GM12878 (cell line): ENCODE data around the gene TRIP12. TPM values are rescaled to one million over a fixed set of nuclear protein-coding genes. Genes with fewer than 3 reads are reported as not detected.
"Not testable (repeated sequence)": the region's sequence is repeated elsewhere in the genome, so short reads cannot be mapped to it uniquely, and the experiment has no call there.

ENCODE experiments used
- ATAC-seq: fragments of 200-7000 bp; cut with Tn5 transposase; 3 replicates; pipeline ENCODE4 v1.9.1; 2020; ENCODE audit warnings: mild to moderate bottlenecking, moderate library complexity
- BruUV-seq: library from RNA; stranded (reverse); fragments of 400-500 nt; replicated peaks from 2 replicates; lab custom pipeline; 2021; lab: Mats Ljungman, UMichigan
- CTCF ChIA-PET: fragments of 300-600 bp; sonication (Branson Sonifier 250); formaldehyde crosslinking; extraction: SDS; loops from one replicate; lab custom pipeline; 2021; ENCODE audit warnings: inconsistent platforms; lab: Yijun Ruan, JAX
- POLR2A ChIA-PET: fragments of 350-600 bp; formaldehyde crosslinking; extraction: SDS; loops from one replicate; lab custom pipeline; 2021; ENCODE audit warnings: inconsistent platforms; lab: Charles Lee
- RAD21 ChIA-PET: fragments of 300-600 bp; sonication (Branson Sonifier 250); formaldehyde crosslinking; loops from one replicate; lab custom pipeline; 2023; ENCODE audit warnings: antibody characterized with exemption; ENCODE audit not compliant: unreplicated experiment; lab: Charles Lee
- SMC1A ChIA-PET: fragments of 300-600 bp; sonication (Branson Sonifier 250); formaldehyde crosslinking; loops from one replicate; lab custom pipeline; 2023; ENCODE audit not compliant: unreplicated experiment, uncharacterized antibody; lab: Charles Lee
- DNase-seq: peaks from one replicate; pipeline ENCODE4 v3.0.0-alpha.2; 2011; ENCODE audit warnings: low read depth, low spot score
- FAIRE-seq: peaks from 3 replicates; lab custom pipeline; 2011; peaks lifted over from hg19 to GRCh38; lab: Jason Lieb, UNC
- H2AFZ ChIP-seq: 2 replicates; pipeline ENCODE4 v1.6.0; 2011; ENCODE audit warnings: low read depth, low read length, control low read depth; ENCODE audit not compliant: control insufficient read depth
- H3K27ac ChIP-seq: 2 replicates; pipeline ENCODE4 v1.5.1; 2011; ENCODE audit warnings: control low read depth; ENCODE audit not compliant: control insufficient read depth, insufficient read depth
- H3K27me3 ChIP-seq, 2 experiments: replicated peaks in 1 of 2; 2 replicates each; pipeline versions ENCODE4 v1.6.0 to v1.6.1; 2011; ENCODE audit warnings: low read length in 1 of 2; ENCODE audit not compliant: control insufficient read depth in 2 of 2, insufficient read depth in 2 of 2
- H3K36me3 ChIP-seq, 2 experiments: 2 replicates each; pipeline ENCODE4 v1.5.1; 2011; ENCODE audit warnings: low read length in 1 of 2; ENCODE audit not compliant: control insufficient read depth in 2 of 2, insufficient read depth in 2 of 2
- H3K4me1 ChIP-seq: 2 replicates; pipeline ENCODE4 v1.6.1; 2011; ENCODE audit warnings: mild to moderate bottlenecking, low read length, moderate library complexity, mixed read lengths; ENCODE audit not compliant: control insufficient read depth, insufficient read depth
- H3K4me2 ChIP-seq: 2 replicates; pipeline ENCODE4 v1.6.0; 2011; ENCODE audit warnings: control low read depth; ENCODE audit not compliant: control insufficient read depth, insufficient read depth
- H3K4me3 ChIP-seq: fragments of 200-600 bp; sonication (generic); 2 replicates; pipeline ENCODE4 v1.5.1; 2016
- H3K79me2 ChIP-seq: 2 replicates; pipeline ENCODE4 v1.6.0; 2011; ENCODE audit warnings: low read length; ENCODE audit not compliant: control insufficient read depth, insufficient read depth
- H3K9ac ChIP-seq: 2 replicates; pipeline ENCODE4 v1.8.0; 2011; ENCODE audit warnings: low read length, control low read depth, mixed read lengths; ENCODE audit not compliant: control insufficient read depth, insufficient read depth
- H3K9me3 ChIP-seq: replicated peaks from 3 replicates; pipeline ENCODE4 v1.5.1; 2011; ENCODE audit warnings: mild to moderate bottlenecking, low read length; ENCODE audit not compliant: control insufficient read depth, insufficient read depth
- H4K20me1 ChIP-seq: 2 replicates; pipeline ENCODE4 v1.6.0; 2011; ENCODE audit not compliant: control insufficient read depth, insufficient read depth
- CEBPB ChIP-seq, 2 experiments: fragments of 150-350 bp in 1 of 2; IDR thresholded peaks; 2 replicates each; pipeline ENCODE4 v1.6.1; 2012 to 2014; ENCODE audit warnings: low read depth in 2 of 2, low read length in 2 of 2, borderline replicate concordance in 1 of 2, inconsistent platforms in 1 of 2
- CUX1 ChIP-seq: IDR thresholded peaks from 2 replicates; pipeline ENCODE4 v1.6.1; 2012; ENCODE audit warnings: improper control_type of control experiment, low read depth, low read length; ENCODE audit not compliant: insufficient replicate concordance
- EED ChIP-seq: sonication (generic); IDR thresholded peaks from 2 replicates; pipeline ENCODE4 v1.6.1; 2016; ENCODE audit warnings: antibody characterized with exemption, low read depth
- FOS ChIP-seq: IDR thresholded peaks from 3 replicates; pipeline ENCODE4 v1.6.1; 2011; ENCODE audit warnings: borderline replicate concordance; ENCODE audit not compliant: insufficient read length; ENCODE audit errors: extremely low read depth
- HCFC1 ChIP-seq: fragments of 150-350 bp; IDR thresholded peaks from 2 replicates; pipeline ENCODE4 v1.6.1; 2014; ENCODE audit warnings: low read length
- JUND ChIP-seq: IDR thresholded peaks from 2 replicates; pipeline ENCODE4 v1.6.1; 2012; ENCODE audit warnings: low read depth, mild to moderate bottlenecking, low read length, improper control_type of control experiment, moderate library complexity
- KDM1A ChIP-seq: fragments of 200-600 bp; sonication (generic); IDR thresholded peaks from 2 replicates; pipeline ENCODE4 v1.6.1; 2016; ENCODE audit warnings: borderline replicate concordance
- MYC ChIP-seq: IDR thresholded peaks from 2 replicates; pipeline ENCODE4 v1.6.1; 2011; ENCODE audit warnings: mild to moderate bottlenecking, low read length, moderate library complexity, inconsistent platforms; ENCODE audit not compliant: insufficient read depth, insufficient replicate concordance, insufficient read length, severe bottlenecking
- PAX5 ChIP-seq: IDR thresholded peaks from 2 replicates; pipeline ENCODE4 v1.6.1; 2011; ENCODE audit warnings: low read depth, low read length, borderline replicate concordance
- POLR2AphosphoS2 ChIP-seq: IDR thresholded peaks from 2 replicates; pipeline ENCODE4 v1.6.1; 2011; ENCODE audit warnings: low read depth, mild to moderate bottlenecking, low read length, improper control_type of control experiment, moderate library complexity
- TCF7 ChIP-seq: IDR thresholded peaks from 2 replicates; pipeline ENCODE4 v1.6.1; 2014; ENCODE audit warnings: antibody characterized with exemption, borderline replicate concordance
- WGBS: methylation state at CpG from one replicate; pipeline ENCODE4 v1.1.6; 2016; ENCODE audit warnings: low lambda C conversion rate; ENCODE audit not compliant: insufficient replicate concordance, insufficient coverage; ENCODE audit errors: missing lambda C conversion rate; 5-methylcytosine and 5-hydroxymethylcytosine counted together
- in situ Hi-C: fragments of 300-500 bp; cut with MboI; formaldehyde crosslinking; loops from 9 replicates; pipeline ENCODE4 v1.14.3; 2018; ENCODE audit warnings: mixed read lengths
- intact Hi-C: fragments of 100-400 bp; cut with micrococcal nuclease; formaldehyde crosslinking; loops from one replicate; pipeline ENCODE4 v1.14.2; 2022; ENCODE audit not compliant: unreplicated experiment
- polyA plus RNA-seq, 11 experiments: library from polyadenylated mRNA; depleted of rRNA in 4 of 11; unstranded in 6 of 11; stranded (reverse) in 5 of 11; fragments of >200 nt; fragmentation: Nextera tagmentation in 4 of 11; fragmentation: Illumina TruSeq in 1 of 11; extraction: Ambion mirVana in 4 of 11; extraction: Trizol in 1 of 11; gene quantifications; 1 replicate in 1 of 11; 2 replicates in 10 of 11; pipeline versions ENCODE4 v1.2.1 to v1.2.3, GENCODE V29; 2011 to 2016; ENCODE audit warnings: inconsistent platforms in 2 of 11, missing spikeins in 2 of 11, low read depth in 1 of 11
- total RNA-seq, 4 experiments: library from RNA; depleted of rRNA in 3 of 4; stranded (reverse); fragments of >200 nt in 3 of 4; fragmentation: Illumina TruSeq in 1 of 4; extraction: Trizol in 1 of 4; gene quantifications; 2 replicates each; pipeline versions ENCODE4 v1.2.1 to v1.2.3, GENCODE V29; 2013 to 2021
- TF ChIP-seq, protein P1 (sequence below): IDR thresholded peaks from 2 replicates; pipeline ENCODE4 v1.6.1; 2011; ENCODE audit warnings: low read depth, low read length, improper control_type of control experiment, borderline replicate concordance

The TRIP12 gene
- total and polyA plus RNA-seq, 10 of the 15 experiments (the other 5 are each of a cell fraction or from before 2014, with no cell fraction given): 23.1 to 207 (median 97.0) TPM

DNA sequence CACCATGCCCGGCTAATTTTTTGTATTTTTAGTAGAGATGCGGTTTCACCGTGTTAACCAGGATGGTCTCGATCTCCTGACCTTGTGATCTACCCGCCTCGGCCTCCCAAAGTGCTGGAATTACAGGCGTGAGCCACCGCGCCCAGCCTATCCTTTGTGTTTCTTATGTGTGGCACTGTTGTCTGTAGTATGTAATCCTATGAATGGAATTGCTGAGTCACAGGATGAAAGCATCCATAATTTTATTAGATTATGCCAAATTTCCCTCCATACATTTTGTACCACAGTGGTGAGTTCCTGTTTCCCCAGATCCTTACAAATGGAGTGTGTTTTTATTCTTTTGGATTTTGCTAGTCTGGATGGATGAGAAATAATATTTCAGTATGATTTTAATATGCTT, 41.8 kb upstream of the TRIP12 start:
- H2AFZ ChIP-seq, H3K36me3 ChIP-seq, H4K20me1 ChIP-seq, H3K4me3 ChIP-seq, intact Hi-C loops, RAD21 ChIA-PET, FAIRE-seq, DNase-seq, CTCF ChIA-PET, SMC1A ChIA-PET, in situ Hi-C loops, H3K27ac ChIP-seq, H3K27me3 ChIP-seq, H3K4me2 ChIP-seq, ATAC-seq, H3K9ac ChIP-seq, BruUV-seq, H3K79me2 ChIP-seq, H3K9me3 ChIP-seq, H3K4me1 ChIP-seq: not testable (repeated sequence)
- 97% methylated on average over 9 of the region's 9 CpGs for WGBS
- POLR2A ChIA-PET: interaction anchor here (0.7 kb wide), 1 partner anchor 523 kb away, joined by 4 read pairs; no protein-coding TSS in a partner anchor

DNA sequence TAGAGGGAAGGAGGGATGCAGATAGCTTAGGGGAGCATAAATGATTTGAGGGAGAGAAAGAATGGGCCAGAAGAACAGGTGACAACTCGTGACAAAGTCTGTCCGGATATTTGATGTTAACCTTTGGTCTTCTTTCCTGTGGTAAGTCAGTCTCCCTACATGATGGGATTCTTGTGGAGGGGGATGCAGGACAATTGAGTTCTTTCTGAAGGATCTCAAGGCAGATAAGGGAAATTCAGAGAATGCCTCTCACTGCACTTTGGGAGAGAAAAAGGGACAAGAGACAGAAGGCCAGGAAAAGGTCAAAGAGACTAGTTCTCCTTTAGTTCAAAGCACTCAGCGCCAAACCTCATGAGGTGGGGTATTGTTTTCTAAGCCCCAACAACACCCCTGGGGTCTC, 34.7 kb upstream of the TRIP12 start:
- POLR2A ChIA-PET: no interaction called here
- no peak for TF ChIP-seq POLR2AphosphoS2
- no peak for TF ChIP-seq KDM1A
- no peak for TF ChIP-seq MYC
- TF ChIP-seq EED: no peak
- TF ChIP-seq JUND: no peak
- no peak for TF ChIP-seq HCFC1
- no peak for TF ChIP-seq CUX1
- TF ChIP-seq, protein P1, sequence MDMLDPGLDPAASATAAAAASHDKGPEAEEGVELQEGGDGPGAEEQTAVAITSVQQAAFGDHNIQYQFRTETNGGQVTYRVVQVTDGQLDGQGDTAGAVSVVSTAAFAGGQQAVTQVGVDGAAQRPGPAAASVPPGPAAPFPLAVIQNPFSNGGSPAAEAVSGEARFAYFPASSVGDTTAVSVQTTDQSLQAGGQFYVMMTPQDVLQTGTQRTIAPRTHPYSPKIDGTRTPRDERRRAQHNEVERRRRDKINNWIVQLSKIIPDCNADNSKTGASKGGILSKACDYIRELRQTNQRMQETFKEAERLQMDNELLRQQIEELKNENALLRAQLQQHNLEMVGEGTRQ: no peak
- no peak for TF ChIP-seq FOS
- TF ChIP-seq CEBPB (IDR thresholded peaks at IDR 0.05; ENCODE audit: borderline replicate concordance in 1 of 2, low read depth in 2 of 2, low read length in 2 of 2): no peak
- TF ChIP-seq TCF7: no peak
- TF ChIP-seq PAX5: no peak

More for the DNA sequence above, 34.7 kb upstream of the TRIP12 start:
- SMC1A ChIA-PET: no interaction called here
- Histone ChIP-seq H3K79me2 (no peaks in the 10 kb centered on the region), H3K27me3 (no peaks in the 10 kb centered on the region), H3K4me2 (no peak overlapping the region), H3K9me3 (no peaks in the 10 kb centered on the region), H3K36me3 (no peaks in the 10 kb centered on the region), H4K20me1 (no peaks in the 10 kb centered on the region), H2AFZ (no peak overlapping the region), H3K4me3 (no peak overlapping the region), H3K27ac (no peak overlapping the region), H3K4me1 (no peaks in the 10 kb centered on the region), H3K9ac (no peak overlapping the region)
- RAD21 ChIA-PET: no interaction called here
- intact Hi-C loops (no loop called here), in situ Hi-C loops (no loop called here)
- FAIRE-seq (no peak), ATAC-seq (no peak), DNase-seq (no peak)
- BruUV-seq: no TSS peak
- 95% methylated on average over 3 of the region's 3 CpGs for WGBS
- CTCF ChIA-PET: no interaction called here
